HCT116 (cell line): ENCODE results near the gene LUZP2.

ENCODE experiments used
- POLR2A ChIP-seq: IDR thresholded peaks from 2 replicates; pipeline ENCODE4 v1.7.0; 2011; ENCODE audit warnings: borderline replicate concordance; ENCODE audit not compliant: insufficient read depth, insufficient read length; ENCODE audit errors: extremely low read depth
- TCF7L2 ChIP-seq: IDR thresholded peaks from 2 replicates; pipeline ENCODE4 v1.7.0; 2011; ENCODE audit warnings: borderline replicate concordance, inconsistent platforms; ENCODE audit not compliant: insufficient read depth, insufficient read length; ENCODE audit errors: extremely low read depth
- TF ChIP-seq, protein P1 (sequence below), 3 experiments: fragments of 200-600 bp in 1 of 3; sonication (generic) in 1 of 3; IDR thresholded peaks in 2 of 3; conservative IDR thresholded peaks in 1 of 3; 2 replicates each; pipeline ENCODE4 v1.5.1; 2012 to 2017; ENCODE audit warnings: low read depth in 2 of 3, low read length in 2 of 3, antibody characterized with exemption in 1 of 3, borderline replicate concordance in 1 of 3, control low read depth in 1 of 3, mild to moderate bottlenecking in 1 of 3, mixed read lengths in 1 of 3, mixed run types in 1 of 3, moderate library complexity in 1 of 3; ENCODE audit not compliant: insufficient read depth in 1 of 3

DNA sequence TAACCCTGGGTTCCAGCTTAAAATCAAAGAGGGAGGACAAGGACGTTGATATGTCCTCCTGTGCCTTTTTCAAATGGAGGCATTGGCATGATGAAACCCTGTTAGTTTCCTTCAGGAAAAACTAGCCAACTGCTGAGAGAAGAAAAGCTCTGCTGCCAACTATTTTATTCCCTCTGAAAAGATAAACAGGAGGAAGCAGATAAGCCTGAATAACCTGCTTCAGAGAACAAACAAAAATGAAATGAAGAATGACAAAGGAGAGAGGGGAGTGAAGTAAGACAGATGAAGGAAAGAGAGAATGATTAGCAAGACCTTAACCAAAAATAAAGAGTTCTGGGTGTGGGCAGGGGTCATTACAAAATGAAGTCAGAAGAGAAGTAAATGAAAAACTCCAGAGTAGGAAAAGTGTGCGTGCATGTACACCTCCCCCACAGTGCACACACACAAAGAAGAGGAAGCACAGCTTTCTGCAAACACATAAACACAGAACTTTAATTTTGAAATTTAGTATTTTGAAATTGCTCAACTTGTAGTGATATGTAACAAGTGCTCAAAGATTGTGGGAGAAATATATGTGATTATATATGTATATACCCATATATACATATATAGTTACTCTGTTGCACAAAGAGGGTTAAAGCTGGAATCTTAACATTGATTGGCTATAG lies 332.2 kb downstream of the LUZP2 start:
- TF ChIP-seq, protein P1, sequence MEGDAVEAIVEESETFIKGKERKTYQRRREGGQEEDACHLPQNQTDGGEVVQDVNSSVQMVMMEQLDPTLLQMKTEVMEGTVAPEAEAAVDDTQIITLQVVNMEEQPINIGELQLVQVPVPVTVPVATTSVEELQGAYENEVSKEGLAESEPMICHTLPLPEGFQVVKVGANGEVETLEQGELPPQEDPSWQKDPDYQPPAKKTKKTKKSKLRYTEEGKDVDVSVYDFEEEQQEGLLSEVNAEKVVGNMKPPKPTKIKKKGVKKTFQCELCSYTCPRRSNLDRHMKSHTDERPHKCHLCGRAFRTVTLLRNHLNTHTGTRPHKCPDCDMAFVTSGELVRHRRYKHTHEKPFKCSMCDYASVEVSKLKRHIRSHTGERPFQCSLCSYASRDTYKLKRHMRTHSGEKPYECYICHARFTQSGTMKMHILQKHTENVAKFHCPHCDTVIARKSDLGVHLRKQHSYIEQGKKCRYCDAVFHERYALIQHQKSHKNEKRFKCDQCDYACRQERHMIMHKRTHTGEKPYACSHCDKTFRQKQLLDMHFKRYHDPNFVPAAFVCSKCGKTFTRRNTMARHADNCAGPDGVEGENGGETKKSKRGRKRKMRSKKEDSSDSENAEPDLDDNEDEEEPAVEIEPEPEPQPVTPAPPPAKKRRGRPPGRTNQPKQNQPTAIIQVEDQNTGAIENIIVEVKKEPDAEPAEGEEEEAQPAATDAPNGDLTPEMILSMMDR (IDR thresholded peaks at IDR 0.05 in 2 of 3, conservative IDR thresholded peaks at IDR 0.05 in 1 of 3; ENCODE audit: borderline replicate concordance in 1 of 3, insufficient read depth in 1 of 3, low read depth in 2 of 3, low read length in 2 of 3) = no peak
- TF ChIP-seq POLR2A (no peak), TCF7L2 (no peak)
